Ovary (tissue), 3 donors: Measurements from ENCODE around the gene ITIH4.

ENCODE experiments used
- CTCF ChIP-seq, 3 donors: fragments of 450-650 bp in 2 of 3; fragments of 200-600 bp in 1 of 3; IDR thresholded peaks; one replicate each; pipeline versions ENCODE4 v1.5.1 to v1.8.0; 2016 to 2022; ENCODE audit warnings: antibody characterized with exemption in 3 of 3, mild to moderate bottlenecking in 1 of 3
- EP300 ChIP-seq: sonication (generic); formaldehyde crosslinking; IDR thresholded peaks from one replicate; pipeline ENCODE4 v1.6.1; 2017; ENCODE audit warnings: antibody characterized with exemption
- POLR2A ChIP-seq: fragments of 450-650 bp; IDR thresholded peaks from one replicate; pipeline ENCODE4 v1.6.1; 2017; ENCODE audit warnings: antibody characterized with exemption, mild to moderate bottlenecking, moderate library complexity
- donor health status: DM: no; HTN: no; CAD: no.

DNA sequence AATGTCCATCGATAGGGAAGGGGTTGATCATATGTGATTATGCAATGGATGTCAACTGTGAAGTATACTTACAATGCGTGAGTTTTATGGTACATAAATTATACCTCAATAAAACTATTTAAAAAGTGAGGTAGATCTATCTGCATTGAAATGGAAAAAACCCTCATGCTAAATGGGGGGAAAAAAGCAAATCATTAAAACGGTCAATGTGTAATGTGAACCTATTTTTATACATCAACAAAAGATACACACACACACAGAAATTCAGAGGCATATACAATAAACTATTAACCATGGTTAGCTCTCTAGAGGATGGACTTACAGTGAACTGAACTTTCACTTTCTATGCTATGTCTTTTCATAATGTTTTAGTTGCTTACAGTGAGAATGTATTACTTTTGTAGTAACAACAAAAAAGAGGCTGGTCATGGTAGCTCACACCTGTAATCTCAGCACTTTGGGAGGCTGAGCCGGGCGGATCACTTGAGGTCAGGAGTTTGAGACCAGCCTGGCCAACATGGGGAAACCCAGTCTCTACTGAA lies 43.8 kb upstream of the ITIH4 start:
- no peak for TF ChIP-seq CTCF (IDR thresholded peaks at IDR 0.05)
- TF ChIP-seq EP300: no peak
- no peak for TF ChIP-seq POLR2A
